Nephron progenitor cell (in vitro differentiated cells): ENCODE results near the gene MAG.

Experiments
- DNase-seq: peaks from one replicate; pipeline ENCODE4 v3.0.0; 2021
- H3K27ac Mint-ChIP-seq: 2 replicates; pipeline ENCODE4 v1.8.0; 2021; ENCODE audit warnings: mild to moderate bottlenecking, moderate library complexity, mixed read lengths
- H3K27me3 Mint-ChIP-seq: 2 replicates; pipeline ENCODE4 v1.8.0; 2021; ENCODE audit warnings: mild to moderate bottlenecking, low read depth, mixed read lengths; ENCODE audit not compliant: poor library complexity
- H3K36me3 Mint-ChIP-seq: 2 replicates; pipeline ENCODE4 v1.8.0; 2021; ENCODE audit warnings: low read depth, mixed read lengths
- H3K4me1 Mint-ChIP-seq: 2 replicates; pipeline ENCODE4 v1.8.0; 2021; ENCODE audit warnings: mixed read lengths
- H3K4me3 Mint-ChIP-seq: 2 replicates; pipeline ENCODE4 v1.8.0; 2021; ENCODE audit warnings: mild to moderate bottlenecking, moderate library complexity, mixed read lengths
- H3K9me3 Mint-ChIP-seq: 2 replicates; pipeline ENCODE4 v1.8.0; 2021; ENCODE audit warnings: mild to moderate bottlenecking, moderate library complexity, mixed read lengths
- CTCF ChIP-seq: fragments of 200-600 bp; sonication (generic); IDR thresholded peaks from 2 replicates; pipeline ENCODE4 v1.5.0; 2021; ENCODE audit warnings: antibody characterized with exemption

The MAG gene

GRCh38 chr19:35305181-35305580 is 13.2 kb downstream of the MAG start:
- Mint-ChIP-seq H3K36me3 (no peaks in the 10 kb centered on the region), H3K4me1 (peaks cover 56% of the 10 kb centered on the region), H3K4me3 (no peak overlapping the region), H3K9me3 (no peaks in the 10 kb centered on the region), H3K27ac (no peak overlapping the region), H3K27me3 (peaks cover 8% of the 10 kb centered on the region)
- DNase-seq, result no peak
- TF ChIP-seq CTCF, result no peak

GRCh38 chr19:35306473-35307246 is 14.7 kb downstream of the MAG start:
- Mint-ChIP-seq H3K4me1 (peaks cover 71% of the 10 kb centered on the region), H3K27me3 (peaks cover 11% of the 10 kb centered on the region), H3K27ac (peak overlapping the region; percentile 32), H3K4me3 (no peak overlapping the region), H3K36me3 (no peaks in the 10 kb centered on the region), H3K9me3 (no peaks in the 10 kb centered on the region)
- DNase-seq, result no peak
- peak; percentile 37 for TF ChIP-seq CTCF

- H3K27me3 Mint-ChIP-seq, result peaks cover 11% of the 10 kb centered on the region
- peak overlapping the region; percentile 58 for H3K4me3 Mint-ChIP-seq
- no peak for DNase-seq
- peak overlapping the region; percentile 96 for H3K27ac Mint-ChIP-seq
- H3K36me3 Mint-ChIP-seq, result no peaks in the 10 kb centered on the region
- H3K4me1 Mint-ChIP-seq, result peaks cover 82% of the 10 kb centered on the region
- no peaks in the 10 kb centered on the region for H3K9me3 Mint-ChIP-seq
- no peak for TF ChIP-seq CTCF
Observed at GRCh38 chr19:35307931-35308330, 16.0 kb downstream of the MAG start.

- no peak for TF ChIP-seq CTCF
- Mint-ChIP-seq H3K9me3 (no peaks in the 10 kb centered on the region), H3K4me1 (peaks cover 88% of the 10 kb centered on the region), H3K27me3 (peaks cover 11% of the 10 kb centered on the region), H3K27ac (peak overlapping the region; percentile 99), H3K4me3 (peak overlapping the region; percentile 70), H3K36me3 (no peaks in the 10 kb centered on the region)
- no peak for DNase-seq
Observed at GRCh38 chr19:35308910-35309309, 16.9 kb downstream of the MAG start.

- no peaks in the 10 kb centered on the region for H3K36me3 Mint-ChIP-seq
- peak; percentile 68 for DNase-seq
- no peak for TF ChIP-seq CTCF
- peak overlapping the region; percentile 70 for H3K4me3 Mint-ChIP-seq
- peaks cover 92% of the 10 kb centered on the region for H3K4me1 Mint-ChIP-seq
- H3K9me3 Mint-ChIP-seq, result no peaks in the 10 kb centered on the region
- peaks cover 11% of the 10 kb centered on the region for H3K27me3 Mint-ChIP-seq
- H3K27ac Mint-ChIP-seq, result peak overlapping the region; percentile 99
Observed at GRCh38 chr19:35309481-35310279, 17.7 kb downstream of the MAG start.
